ENCODE results near the gene ZNF529. TPM values are rescaled to one million over a fixed set of nuclear protein-coding genes. Genes with fewer than 3 reads are reported as not detected.

Gene ZNF529
- total and polyA plus RNA-seq, 2 of the 8 experiments (the other 6 are each of a cell fraction or from before 2014, with no cell fraction given) = 8.4 to 14.1 TPM

DNA sequence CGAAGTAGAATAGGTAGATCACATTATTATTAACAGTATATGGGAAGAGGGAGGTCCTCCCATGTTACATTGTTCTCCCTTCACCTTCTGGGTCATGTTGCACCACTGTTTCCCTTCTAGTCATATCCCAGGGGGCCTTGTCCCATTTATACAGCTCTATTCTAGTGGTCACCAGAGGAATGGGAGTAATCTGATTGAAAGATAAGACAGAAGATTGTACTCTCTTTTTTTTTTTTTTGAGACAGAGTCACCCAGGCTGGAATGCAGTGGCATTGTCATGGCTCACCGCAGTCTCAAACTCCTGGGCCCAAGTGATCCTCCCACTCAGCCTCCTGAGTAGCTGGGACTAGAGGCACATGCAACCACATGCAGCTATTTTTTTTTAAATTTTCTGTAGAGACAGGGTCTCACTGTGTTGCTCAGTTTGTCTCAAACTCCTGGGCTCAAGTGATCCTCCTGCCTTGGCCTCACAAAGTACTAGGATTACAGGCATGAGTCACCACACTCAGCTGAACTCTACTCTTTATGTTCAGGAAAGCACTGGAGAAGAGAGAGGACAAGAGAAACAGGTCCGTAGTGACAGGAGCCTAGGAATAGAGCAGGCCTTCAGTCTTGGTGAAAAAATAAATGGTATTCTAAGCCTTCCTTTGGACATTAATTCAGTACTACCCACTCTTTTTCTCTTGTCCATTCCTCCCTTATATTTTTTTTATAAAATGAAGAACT, 4.3 kb upstream of the ZNF529 start:
- no peak for TF ChIP-seq GTF2F1 (IDR thresholded peaks at IDR 0.05; ENCODE audit: borderline replicate concordance, low read depth, low read length)
- TF ChIP-seq JUN (IDR thresholded peaks at IDR 0.05; ENCODE audit: low read depth, low read length) = no peak
- no peak for TF ChIP-seq CTCF (IDR thresholded peaks at IDR 0.05; ENCODE audit: control extremely low read depth in 1 of 3, insufficient read depth in 1 of 3, low read depth in 1 of 3, low read length in 3 of 3)
- TF ChIP-seq TEAD4 (IDR thresholded peaks at IDR 0.05; ENCODE audit: low read depth, low read length) = no peak
- TF ChIP-seq KDM5A (IDR thresholded peaks at IDR 0.05; ENCODE audit: low read length) = no peak
- no peak for TF ChIP-seq POU5F1 (IDR thresholded peaks at IDR 0.05; ENCODE audit: low read depth, low read length)
- TF ChIP-seq EP300 (IDR thresholded peaks at IDR 0.05; ENCODE audit: borderline replicate concordance in 1 of 2, low read depth in 2 of 2, low read length in 2 of 2) = no peak
- no peak for TF ChIP-seq RBBP5 (IDR thresholded peaks at IDR 0.05; ENCODE audit: borderline replicate concordance, low read depth, low read length)
- no peak for TF ChIP-seq CBX5 (IDR thresholded peaks at IDR 0.05; ENCODE audit: low read depth, low read length)
- Histone ChIP-seq H3K18ac (ENCODE audit: extremely low read depth, low read length) (no peak overlapping the region), H2BK120ac (replicated peaks; ENCODE audit: low read depth, low read length) (no peak overlapping the region), H3K14ac (ENCODE audit: insufficient read length) (no peak overlapping the region), H3K4me3 (ENCODE audit: extremely low read depth in 1 of 4, insufficient read depth in 2 of 4, low read depth in 3 of 4, low read length in 4 of 4) (no peak overlapping the region), H2AK5ac (ENCODE audit: low read depth, low read length) (no peak overlapping the region), H2AFZ (ENCODE audit: low read length) (no peak overlapping the region), H3K23ac (ENCODE audit: insufficient read length) (no peak overlapping the region), H3K9me3 (ENCODE audit: insufficient read depth in 2 of 2, low read depth in 1 of 2, low read length in 1 of 2) (no peaks in the 10 kb centered on the region), H3K79me1 (ENCODE audit: low read depth, low read length) (peaks cover 3% of the 10 kb centered on the region), H2BK5ac (ENCODE audit: low read depth, low read length) (no peak overlapping the region), H2BK15ac (ENCODE audit: low read length) (no peak overlapping the region), H4K20me1 (replicated peaks in 1 of 2; ENCODE audit: control insufficient read depth in 1 of 2, insufficient read depth in 2 of 2, low read length in 2 of 2) (peaks cover 0 to under 1% of the 10 kb centered on the region in 2 experiments), H4K5ac (ENCODE audit: insufficient read length, low read depth, low read length) (no peak overlapping the region), H3K4me2 (ENCODE audit: insufficient read depth in 1 of 2, low read depth in 2 of 2, low read length in 2 of 2) (no peak overlapping the region), H3K4ac (replicated peaks; ENCODE audit: insufficient read length, low read depth, low read length) (no peak overlapping the region), H3K4me1 (replicated peaks in 1 of 4; ENCODE audit: control insufficient read depth in 3 of 4, insufficient read depth in 4 of 4, low read length in 3 of 4) (no peaks in the 10 kb centered on the region; a peak in 1 of 7 replicates), H3K36me3 (ENCODE audit: control insufficient read depth in 2 of 4, insufficient read depth in 4 of 4, low read length in 3 of 4) (peaks cover 2 to 36% (median 11%) of the 10 kb centered on the region in 4 experiments; a peak in 6 of 8 replicates), H3K23me2 (ENCODE audit: low read depth, low read length) (peaks cover 6% of the 10 kb centered on the region), H3K79me2 (ENCODE audit: control insufficient read depth in 1 of 2, insufficient read depth in 2 of 2, low read length in 2 of 2) (peaks cover 0 to 26% of the 10 kb centered on the region in 2 experiments; a peak in 2 of 4 replicates), H4K91ac (replicated peaks; ENCODE audit: insufficient read length, low read length) (no peak overlapping the region), H3K9ac (replicated peaks in 1 of 4; ENCODE audit: extremely low read depth in 1 of 4, low read depth in 3 of 4, low read length in 3 of 4) (no peak overlapping the region), H3K27ac (ENCODE audit: low read depth, low read length) (no peak overlapping the region), H2BK12ac (ENCODE audit: low read depth, low read length) (no peak overlapping the region), H3K56ac (replicated peaks; ENCODE audit: insufficient read length, low read depth, low read length) (no peak overlapping the region), H2BK20ac (ENCODE audit: low read length) (no peak overlapping the region), H3K27me3 (replicated peaks in 1 of 4; ENCODE audit: control insufficient read depth in 3 of 4, extremely low read depth in 1 of 4, insufficient read depth in 3 of 4, low read length in 3 of 4) (no peaks in the 10 kb centered on the region), H4K8ac (ENCODE audit: extremely low read depth, insufficient read depth, low read length) (no peak overlapping the region)
- DNase-seq (ENCODE audit: low read depth in 1 of 2, low spot score in 2 of 2) = no peak
- ChIA-PET POLR2A (ENCODE audit: partially characterized antibody) (interaction anchor here (0.6 kb wide), 1 partner anchor 342 kb away, joined by 5 read pairs; no protein-coding TSS in a partner anchor), CTCF (ENCODE audit: partially characterized antibody) (no interaction called here)
- FAIRE-seq = no peak
- WGBS, 2 experiments (ENCODE audit: extremely low coverage in 1 of 2, insufficient coverage in 1 of 2, insufficient read length in 1 of 2, insufficient replicate concordance in 2 of 2, low coverage in 1 of 2, low lambda C conversion rate in 2 of 2, missing lambda C conversion rate in 1 of 2) = 87% methylated on average over 3 of the region's 3 CpGs; no CpG with 5 or more reads in 1 of the 2 experiments
